HEK293 (cell line): ENCODE measurements around the gene FAM98C.

Experiments used
- BCL11B ChIP-seq: fragments of 450-650 bp; formaldehyde crosslinking; IDR thresholded peaks from 2 replicates; pipeline ENCODE4 v1.5.1; 2016; ENCODE audit warnings: low read depth, missing biosample characterization, missing genetic modification characterization
- GLIS2 ChIP-seq: fragments of 450-650 bp; formaldehyde crosslinking; IDR thresholded peaks from 2 replicates; pipeline ENCODE4 v1.5.1; 2016; ENCODE audit warnings: missing biosample characterization, missing genetic modification characterization
- MYNN ChIP-seq: fragments of 450-650 bp; formaldehyde crosslinking; IDR thresholded peaks from 2 replicates; pipeline ENCODE4 v1.5.1; 2016; ENCODE audit warnings: missing biosample characterization, missing genetic modification characterization, borderline replicate concordance
- OVOL3 ChIP-seq: fragments of 450-650 bp; formaldehyde crosslinking; IDR thresholded peaks from 2 replicates; pipeline ENCODE4 v1.5.1; 2016; ENCODE audit warnings: missing biosample characterization, missing genetic modification characterization
- PRDM4 ChIP-seq: fragments of 450-650 bp; formaldehyde crosslinking; IDR thresholded peaks from 2 replicates; pipeline ENCODE4 v1.5.1; 2017; ENCODE audit warnings: missing biosample characterization, missing genetic modification characterization
- TSHZ1 ChIP-seq: fragments of 450-650 bp; formaldehyde crosslinking; IDR thresholded peaks from 2 replicates; pipeline ENCODE4 v1.5.1; 2016; ENCODE audit warnings: missing biosample characterization, missing genetic modification characterization, borderline replicate concordance
- ZNF121 ChIP-seq: fragments of 450-650 bp; formaldehyde crosslinking; IDR thresholded peaks from 2 replicates; pipeline ENCODE4 v1.5.1; 2016; ENCODE audit warnings: missing biosample characterization, missing genetic modification characterization
- ZNF174 ChIP-seq: fragments of 450-650 bp; formaldehyde crosslinking; IDR thresholded peaks from 2 replicates; pipeline ENCODE4 v1.5.0; 2017; ENCODE audit warnings: missing biosample characterization, mild to moderate bottlenecking, missing genetic modification characterization
- ZNF266 ChIP-seq: fragments of 450-650 bp; formaldehyde crosslinking; IDR thresholded peaks from 2 replicates; pipeline ENCODE4 v1.5.1; 2016; ENCODE audit warnings: missing biosample characterization, missing genetic modification characterization, low read depth
- ZNF391 ChIP-seq: fragments of 450-650 bp; formaldehyde crosslinking; IDR thresholded peaks from 2 replicates; pipeline ENCODE4 v1.5.1; 2016; ENCODE audit warnings: low read depth, missing biosample characterization, missing genetic modification characterization, borderline replicate concordance
- ZNF549 ChIP-seq: fragments of 450-650 bp; IDR thresholded peaks from 2 replicates; pipeline ENCODE4 v1.5.1; 2018; ENCODE audit warnings: missing biosample characterization, missing genetic modification characterization, mild to moderate bottlenecking, inconsistent platforms, moderate library complexity
- ZNF555 ChIP-seq: fragments of 450-650 bp; formaldehyde crosslinking; conservative IDR thresholded peaks from 2 replicates; pipeline ENCODE4 v1.5.1; 2017; ENCODE audit warnings: missing biosample characterization, mild to moderate bottlenecking, missing genetic modification characterization, inconsistent platforms
- ZNF624 ChIP-seq: fragments of 450-650 bp; formaldehyde crosslinking; IDR thresholded peaks from 2 replicates; pipeline ENCODE4 v1.5.1; 2017; ENCODE audit warnings: missing biosample characterization, missing genetic modification characterization
- ZNF639 ChIP-seq: fragments of 450-650 bp; formaldehyde crosslinking; IDR thresholded peaks from 2 replicates; pipeline ENCODE4 v1.5.1; 2016; ENCODE audit warnings: missing biosample characterization, missing genetic modification characterization
- ZNF658 ChIP-seq: fragments of 450-650 bp; formaldehyde crosslinking; IDR thresholded peaks from 2 replicates; pipeline ENCODE4; 2016; ENCODE audit warnings: missing biosample characterization, missing genetic modification characterization
- ZNF791 ChIP-seq: fragments of 450-650 bp; formaldehyde crosslinking; IDR thresholded peaks from 2 replicates; pipeline ENCODE4 v1.5.1; 2016; ENCODE audit warnings: missing biosample characterization, missing genetic modification characterization
- ZNF843 ChIP-seq: fragments of 450-650 bp; formaldehyde crosslinking; IDR thresholded peaks from 2 replicates; pipeline ENCODE4 v1.5.1; 2016; ENCODE audit warnings: missing biosample characterization, missing genetic modification characterization
- ZSCAN5A ChIP-seq: fragments of 450-650 bp; formaldehyde crosslinking; IDR thresholded peaks from 2 replicates; pipeline ENCODE4 v1.5.1; 2016; ENCODE audit warnings: missing biosample characterization, missing genetic modification characterization
- TF ChIP-seq, protein P1 (sequence below): fragments of 450-650 bp; formaldehyde crosslinking; IDR thresholded peaks from 2 replicates; pipeline ENCODE4 v1.5.1; 2016; ENCODE audit warnings: missing biosample characterization, missing genetic modification characterization
- TF ChIP-seq, protein P2 (sequence below): fragments of 450-650 bp; formaldehyde crosslinking; conservative IDR thresholded peaks from 2 replicates; pipeline ENCODE4 v1.5.1; 2016; ENCODE audit warnings: low read depth, missing biosample characterization, missing genetic modification characterization

FAM98C gene

DNA sequence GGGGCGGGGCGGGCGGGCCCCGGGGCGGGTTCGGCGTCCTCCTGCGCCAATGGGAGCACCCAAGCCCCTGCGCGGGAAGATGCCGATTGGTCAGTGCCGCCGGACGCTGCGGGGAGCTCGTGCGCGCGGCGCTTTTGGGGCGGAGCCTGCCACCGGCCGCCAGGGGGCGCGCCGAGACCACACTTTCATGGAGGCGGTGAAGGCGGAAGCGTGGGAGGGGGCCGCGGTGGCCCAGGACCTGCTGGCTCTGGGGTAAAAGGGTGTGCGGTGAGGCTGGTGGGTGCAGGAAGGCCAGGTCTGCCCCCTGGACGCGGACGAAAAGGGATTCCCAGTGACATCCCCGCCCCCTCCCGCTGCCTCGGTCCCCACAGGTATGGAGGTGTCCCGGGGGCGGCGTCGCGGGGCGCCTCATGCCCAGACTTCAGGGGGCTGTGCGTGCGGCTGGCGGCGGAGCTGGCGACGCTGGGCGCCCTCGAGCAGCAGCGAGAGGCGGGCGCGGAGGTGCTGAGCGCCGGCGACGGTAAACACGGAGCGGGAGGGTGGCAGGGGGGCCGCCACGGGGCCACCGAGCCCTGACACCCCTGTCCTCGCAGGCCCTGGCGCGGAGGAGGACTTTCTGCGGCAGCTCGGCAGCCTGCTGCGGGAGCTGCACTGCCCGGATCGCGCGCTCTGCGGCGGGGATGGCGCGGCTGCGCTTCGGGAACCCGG, at the start of gene FAM98C (continued):
- TF ChIP-seq, protein P1, sequence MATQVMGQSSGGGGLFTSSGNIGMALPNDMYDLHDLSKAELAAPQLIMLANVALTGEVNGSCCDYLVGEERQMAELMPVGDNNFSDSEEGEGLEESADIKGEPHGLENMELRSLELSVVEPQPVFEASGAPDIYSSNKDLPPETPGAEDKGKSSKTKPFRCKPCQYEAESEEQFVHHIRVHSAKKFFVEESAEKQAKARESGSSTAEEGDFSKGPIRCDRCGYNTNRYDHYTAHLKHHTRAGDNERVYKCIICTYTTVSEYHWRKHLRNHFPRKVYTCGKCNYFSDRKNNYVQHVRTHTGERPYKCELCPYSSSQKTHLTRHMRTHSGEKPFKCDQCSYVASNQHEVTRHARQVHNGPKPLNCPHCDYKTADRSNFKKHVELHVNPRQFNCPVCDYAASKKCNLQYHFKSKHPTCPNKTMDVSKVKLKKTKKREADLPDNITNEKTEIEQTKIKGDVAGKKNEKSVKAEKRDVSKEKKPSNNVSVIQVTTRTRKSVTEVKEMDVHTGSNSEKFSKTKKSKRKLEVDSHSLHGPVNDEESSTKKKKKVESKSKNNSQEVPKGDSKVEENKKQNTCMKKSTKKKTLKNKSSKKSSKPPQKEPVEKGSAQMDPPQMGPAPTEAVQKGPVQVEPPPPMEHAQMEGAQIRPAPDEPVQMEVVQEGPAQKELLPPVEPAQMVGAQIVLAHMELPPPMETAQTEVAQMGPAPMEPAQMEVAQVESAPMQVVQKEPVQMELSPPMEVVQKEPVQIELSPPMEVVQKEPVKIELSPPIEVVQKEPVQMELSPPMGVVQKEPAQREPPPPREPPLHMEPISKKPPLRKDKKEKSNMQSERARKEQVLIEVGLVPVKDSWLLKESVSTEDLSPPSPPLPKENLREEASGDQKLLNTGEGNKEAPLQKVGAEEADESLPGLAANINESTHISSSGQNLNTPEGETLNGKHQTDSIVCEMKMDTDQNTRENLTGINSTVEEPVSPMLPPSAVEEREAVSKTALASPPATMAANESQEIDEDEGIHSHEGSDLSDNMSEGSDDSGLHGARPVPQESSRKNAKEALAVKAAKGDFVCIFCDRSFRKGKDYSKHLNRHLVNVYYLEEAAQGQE (tag by site-specific recombination) = no peak; the same call in 1 of the 2 replicates
- peak; percentile 83 for TF ChIP-seq ZSCAN5A (tag by site-specific recombination)
- no peak; the same call in 1 of the 2 replicates for TF ChIP-seq PRDM4
- peak; percentile 57; the same call in 1 of the 2 replicates for TF ChIP-seq TSHZ1 (tag by site-specific recombination)
- peak; percentile 98 for TF ChIP-seq ZNF391 (tag by site-specific recombination)
- no peak for TF ChIP-seq ZNF658 (tag by site-specific recombination)
- TF ChIP-seq BCL11B (tag by site-specific recombination) = peak; percentile 86; the same call in 1 of the 2 replicates
- peak; percentile 67; the same call in 1 of the 2 replicates for TF ChIP-seq OVOL3 (tag by site-specific recombination)
- peak; percentile 75 for TF ChIP-seq ZNF639 (tag by site-specific recombination)
- TF ChIP-seq ZNF555 (tag by site-specific recombination) = no peak
- TF ChIP-seq ZNF791 = peak; percentile 34; the same call in 1 of the 2 replicates
- TF ChIP-seq ZNF843 (tag by site-specific recombination) = peak; percentile 66
- TF ChIP-seq ZNF549 (tag by site-specific recombination) = no peak
- TF ChIP-seq ZNF266 = no peak
- TF ChIP-seq ZNF624 = no peak
- peak; percentile 100 for TF ChIP-seq GLIS2 (tag by site-specific recombination)
- TF ChIP-seq ZNF174 (tag by site-specific recombination) = no peak
- TF ChIP-seq ZNF121 (tag by site-specific recombination) = peak; percentile 88
- TF ChIP-seq, protein P2, sequence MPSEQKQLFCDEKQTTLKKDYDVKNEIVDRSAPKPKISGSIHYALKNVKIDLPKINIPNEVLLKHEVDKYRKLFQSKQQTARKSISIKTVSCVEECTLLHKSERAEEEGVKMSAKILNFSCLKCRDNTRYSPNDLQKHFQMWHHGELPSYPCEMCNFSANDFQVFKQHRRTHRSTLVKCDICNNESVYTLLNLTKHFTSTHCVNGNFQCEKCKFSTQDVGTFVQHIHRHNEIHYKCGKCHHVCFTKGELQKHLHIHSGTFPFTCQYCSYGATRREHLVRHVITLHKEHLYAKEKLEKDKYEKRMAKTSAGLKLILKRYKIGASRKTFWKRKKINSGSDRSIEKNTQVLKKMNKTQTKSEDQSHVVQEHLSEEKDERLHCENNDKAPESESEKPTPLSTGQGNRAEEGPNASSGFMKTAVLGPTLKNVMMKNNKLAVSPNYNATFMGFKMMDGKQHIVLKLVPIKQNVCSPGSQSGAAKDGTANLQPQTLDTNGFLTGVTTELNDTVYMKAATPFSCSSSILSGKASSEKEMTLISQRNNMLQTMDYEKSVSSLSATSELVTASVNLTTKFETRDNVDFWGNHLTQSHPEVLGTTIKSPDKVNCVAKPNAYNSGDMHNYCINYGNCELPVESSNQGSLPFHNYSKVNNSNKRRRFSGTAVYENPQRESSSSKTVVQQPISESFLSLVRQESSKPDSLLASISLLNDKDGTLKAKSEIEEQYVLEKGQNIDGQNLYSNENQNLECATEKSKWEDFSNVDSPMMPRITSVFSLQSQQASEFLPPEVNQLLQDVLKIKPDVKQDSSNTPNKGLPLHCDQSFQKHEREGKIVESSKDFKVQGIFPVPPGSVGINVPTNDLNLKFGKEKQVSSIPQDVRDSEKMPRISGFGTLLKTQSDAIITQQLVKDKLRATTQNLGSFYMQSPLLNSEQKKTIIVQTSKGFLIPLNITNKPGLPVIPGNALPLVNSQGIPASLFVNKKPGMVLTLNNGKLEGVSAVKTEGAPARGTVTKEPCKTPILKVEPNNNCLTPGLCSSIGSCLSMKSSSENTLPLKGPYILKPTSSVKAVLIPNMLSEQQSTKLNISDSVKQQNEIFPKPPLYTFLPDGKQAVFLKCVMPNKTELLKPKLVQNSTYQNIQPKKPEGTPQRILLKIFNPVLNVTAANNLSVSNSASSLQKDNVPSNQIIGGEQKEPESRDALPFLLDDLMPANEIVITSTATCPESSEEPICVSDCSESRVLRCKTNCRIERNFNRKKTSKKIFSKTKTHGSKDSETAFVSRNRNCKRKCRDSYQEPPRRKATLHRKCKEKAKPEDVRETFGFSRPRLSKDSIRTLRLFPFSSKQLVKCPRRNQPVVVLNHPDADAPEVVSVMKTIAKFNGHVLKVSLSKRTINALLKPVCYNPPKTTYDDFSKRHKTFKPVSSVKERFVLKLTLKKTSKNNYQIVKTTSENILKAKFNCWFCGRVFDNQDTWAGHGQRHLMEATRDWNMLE (tag by site-specific recombination) = peak; percentile 16; the same call in 1 of the 2 replicates
- TF ChIP-seq MYNN = 0 out of 2 replicates have a peak, but pooled peaks have one; percentile 20
